Peyer's patch (tissue), 4 donors: Measurements from ENCODE around the gene NCK2. TPM values are rescaled to one million over a fixed set of nuclear protein-coding genes. Genes with fewer than 3 reads are reported as not detected.
A peak's percentile ranks its signal among the peaks of the same experiment; 100 is the strongest.

Source experiments
- DNase-seq, 3 donors: peaks; one replicate each; pipeline ENCODE4 v3.0.0-alpha.2; 2017 to 2019
- H3K27ac ChIP-seq, 4 donors: fragments of 200-600 bp; sonication (generic); one replicate each; pipeline ENCODE4 v1.5.1; 2016 to 2019
- H3K27me3 ChIP-seq, 2 donors: fragments of 200-600 bp; sonication (generic); one replicate each; pipeline ENCODE4 v1.5.1; 2019
- H3K36me3 ChIP-seq, 3 donors: fragments of 200-600 bp; sonication (generic); one replicate each; pipeline ENCODE4 v1.5.1; 2016 to 2019
- H3K4me1 ChIP-seq, 4 donors: fragments of 200-600 bp; sonication (generic); one replicate each; pipeline ENCODE4 v1.5.1; 2016 to 2019
- H3K4me3 ChIP-seq, 4 donors: fragments of 200-600 bp; sonication (generic); 1 replicate in 3 of 4; 2 replicates in 1 of 4; pipeline ENCODE4 v1.5.1; 2016 to 2019; ENCODE audit warnings: mild to moderate bottlenecking in 1 of 4
- H3K9me3 ChIP-seq, 4 donors: fragments of 200-600 bp; sonication (generic); one replicate each; pipeline ENCODE4 v1.5.1; 2016 to 2019; ENCODE audit warnings: mild to moderate bottlenecking in 1 of 4
- POLR2A ChIP-seq, 2 donors: fragments of 450-650 bp; IDR thresholded peaks; one replicate each; pipeline ENCODE4 v1.5.1; 2017; ENCODE audit warnings: antibody characterized with exemption in 2 of 2, mild to moderate bottlenecking in 2 of 2, moderate library complexity in 2 of 2
- total RNA-seq, 4 donors: library from RNA; depleted of rRNA; stranded (reverse); fragments of >200 nt; gene quantifications; one replicate each; pipeline ENCODE4 v1.1.0, GENCODE V29; 2016
- TF ChIP-seq, protein P1 (sequence below), 6 experiments: fragments of 450-650 bp in 4 of 6; fragments of 200-600 bp in 2 of 6; sonication (generic) in 1 of 6; IDR thresholded peaks; one replicate each; pipeline ENCODE4 v1.5.1; 2017 to 2019; ENCODE audit warnings: antibody characterized with exemption in 6 of 6, mild to moderate bottlenecking in 3 of 6, moderate library complexity in 1 of 6

Gene NCK2
- total RNA-seq, 4 donors from 2014 or later = 58.6 to 94.5 (median 85.8) TPM

DNA sequence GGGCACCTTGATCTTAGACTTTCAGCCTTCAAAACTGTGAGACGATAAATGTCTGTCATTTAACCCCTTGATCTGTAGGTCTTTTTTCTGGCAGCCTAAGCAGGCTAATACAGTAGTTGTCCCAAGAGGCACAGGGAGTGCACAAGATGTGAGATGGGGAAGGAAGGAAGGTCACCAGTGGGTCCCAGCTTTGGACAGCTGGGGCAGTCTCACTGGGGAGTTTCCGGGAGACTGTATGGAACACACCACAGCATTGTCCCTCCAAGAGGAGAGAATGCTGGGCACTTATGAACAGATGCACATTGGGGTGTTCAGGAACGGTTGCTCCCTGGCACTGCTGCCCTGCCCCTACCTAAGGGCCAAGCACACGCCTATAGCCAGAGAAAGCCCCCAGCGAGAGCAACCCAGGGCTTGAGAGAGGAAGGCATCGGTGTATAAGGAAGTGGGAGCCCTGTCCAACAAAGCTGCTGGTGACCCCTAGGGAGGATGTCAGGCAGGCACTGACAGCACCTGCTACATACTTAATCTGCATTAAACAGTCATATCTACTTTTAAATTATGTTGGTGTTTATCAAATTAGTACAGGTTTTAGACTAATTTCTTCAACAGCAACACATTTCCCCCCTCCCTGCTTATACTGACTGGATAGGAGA lies 11.6 kb upstream of the NCK2 start:
- Histone ChIP-seq H3K27ac (no peak overlapping the region), H3K36me3 (no peaks in the 10 kb centered on the region), H3K4me1 (no peaks in the 10 kb centered on the region), H3K4me3 (no peak overlapping the region), H3K9me3 (no peaks in the 10 kb centered on the region), H3K27me3 (no peaks in the 10 kb centered on the region)
- TF ChIP-seq, protein P1, sequence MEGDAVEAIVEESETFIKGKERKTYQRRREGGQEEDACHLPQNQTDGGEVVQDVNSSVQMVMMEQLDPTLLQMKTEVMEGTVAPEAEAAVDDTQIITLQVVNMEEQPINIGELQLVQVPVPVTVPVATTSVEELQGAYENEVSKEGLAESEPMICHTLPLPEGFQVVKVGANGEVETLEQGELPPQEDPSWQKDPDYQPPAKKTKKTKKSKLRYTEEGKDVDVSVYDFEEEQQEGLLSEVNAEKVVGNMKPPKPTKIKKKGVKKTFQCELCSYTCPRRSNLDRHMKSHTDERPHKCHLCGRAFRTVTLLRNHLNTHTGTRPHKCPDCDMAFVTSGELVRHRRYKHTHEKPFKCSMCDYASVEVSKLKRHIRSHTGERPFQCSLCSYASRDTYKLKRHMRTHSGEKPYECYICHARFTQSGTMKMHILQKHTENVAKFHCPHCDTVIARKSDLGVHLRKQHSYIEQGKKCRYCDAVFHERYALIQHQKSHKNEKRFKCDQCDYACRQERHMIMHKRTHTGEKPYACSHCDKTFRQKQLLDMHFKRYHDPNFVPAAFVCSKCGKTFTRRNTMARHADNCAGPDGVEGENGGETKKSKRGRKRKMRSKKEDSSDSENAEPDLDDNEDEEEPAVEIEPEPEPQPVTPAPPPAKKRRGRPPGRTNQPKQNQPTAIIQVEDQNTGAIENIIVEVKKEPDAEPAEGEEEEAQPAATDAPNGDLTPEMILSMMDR (IDR thresholded peaks at IDR 0.05) = no peak
- no peak for TF ChIP-seq POLR2A (IDR thresholded peaks at IDR 0.05)
- DNase-seq = peak in 1 of 3 donors; percentile 43

DNA sequence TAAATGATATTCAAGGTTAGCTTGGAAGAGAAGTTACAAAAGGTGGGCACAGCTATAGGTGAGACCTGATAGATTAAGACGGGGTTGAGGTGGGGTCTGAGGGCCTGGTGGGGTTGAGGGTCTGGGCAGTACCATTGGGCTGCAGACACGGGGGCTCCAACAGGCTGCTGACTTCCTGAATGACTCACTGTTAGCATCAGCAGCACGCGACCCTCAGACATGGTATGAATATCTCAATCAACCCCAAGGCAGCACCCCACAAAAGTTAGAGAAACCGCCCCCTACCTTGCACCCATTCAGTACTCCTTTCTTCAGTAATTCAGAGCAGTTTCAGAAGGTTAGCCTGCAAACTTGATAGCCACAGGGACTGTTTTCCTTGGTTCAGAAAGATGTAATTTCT lies 10.8 kb upstream of the NCK2 start:
- H3K4me3 ChIP-seq = no peak overlapping the region
- no peaks in the 10 kb centered on the region for H3K4me1 ChIP-seq
- no peaks in the 10 kb centered on the region for H3K27me3 ChIP-seq
- DNase-seq = peak in 1 of 3 donors; percentile 45
- TF ChIP-seq, protein P1 (IDR thresholded peaks at IDR 0.05) = no peak
- TF ChIP-seq POLR2A (IDR thresholded peaks at IDR 0.05) = no peak
- H3K27ac ChIP-seq = no peak overlapping the region
- H3K36me3 ChIP-seq = no peaks in the 10 kb centered on the region
- no peaks in the 10 kb centered on the region for H3K9me3 ChIP-seq

DNA sequence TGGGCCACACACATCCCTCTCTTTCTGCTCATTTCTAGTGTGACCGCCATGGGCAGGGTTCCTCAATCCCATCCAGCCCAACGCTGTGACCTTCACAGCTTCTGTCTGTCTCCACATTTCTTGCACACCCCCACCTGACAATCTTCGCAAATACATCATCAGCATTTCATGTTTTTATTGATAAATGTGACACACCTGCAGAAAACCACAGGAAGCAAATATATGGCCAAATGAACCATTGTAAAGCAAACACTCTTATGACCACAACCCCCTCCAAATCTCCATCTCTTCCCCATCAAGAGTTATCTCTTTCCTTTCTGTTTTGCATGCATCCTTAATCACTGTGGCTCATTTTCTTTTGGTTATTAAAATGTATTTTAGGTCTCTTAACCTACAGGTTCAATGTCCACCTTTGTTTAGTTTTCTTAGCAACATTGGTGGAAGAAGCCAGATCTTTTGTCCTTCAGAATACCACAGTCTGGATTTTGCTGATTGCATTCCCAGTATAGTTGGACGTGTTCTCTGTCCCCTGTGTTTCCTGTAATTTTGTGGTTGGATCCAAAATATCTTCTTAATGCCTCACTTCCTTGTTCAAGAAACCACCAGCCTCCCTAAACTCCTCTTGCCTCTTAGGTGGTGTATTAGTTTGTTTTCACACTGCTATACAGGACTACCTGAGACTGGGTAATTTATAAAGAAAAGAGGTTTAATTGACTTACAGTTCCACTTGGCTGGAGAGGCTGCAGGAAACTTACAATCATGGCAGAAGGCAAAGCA lies 9.8 kb upstream of the NCK2 start:
- no peak for DNase-seq
- no peaks in the 10 kb centered on the region for H3K9me3 ChIP-seq
- TF ChIP-seq, protein P1 (IDR thresholded peaks at IDR 0.05) = no peak
- TF ChIP-seq POLR2A (IDR thresholded peaks at IDR 0.05) = no peak
- H3K27me3 ChIP-seq = no peaks in the 10 kb centered on the region
- no peak overlapping the region for H3K4me3 ChIP-seq
- no peak overlapping the region for H3K27ac ChIP-seq
- no peaks in the 10 kb centered on the region for H3K36me3 ChIP-seq
- H3K4me1 ChIP-seq = no peaks in the 10 kb centered on the region

DNA sequence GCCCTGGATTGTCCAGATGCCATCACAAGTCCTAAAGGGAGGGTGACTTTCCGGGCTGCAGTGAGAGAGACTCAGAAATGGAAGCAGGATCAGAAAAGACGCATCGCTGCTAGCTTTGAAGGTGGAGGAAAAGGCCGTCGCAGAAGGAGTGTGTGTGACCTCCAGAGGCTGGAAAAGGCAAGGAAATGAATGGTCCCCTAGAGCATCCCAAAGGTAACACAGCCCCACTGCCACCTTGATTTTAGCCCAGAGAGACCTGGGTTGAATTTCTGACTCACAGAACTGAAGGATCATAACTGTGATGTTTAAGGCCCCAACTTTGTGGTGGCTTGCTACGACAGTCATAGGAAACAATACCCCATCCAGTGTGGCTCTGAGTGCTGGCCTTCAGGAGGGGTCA lies 8.6 kb upstream of the NCK2 start:
- H3K36me3 ChIP-seq = no peaks in the 10 kb centered on the region
- no peaks in the 10 kb centered on the region for H3K4me1 ChIP-seq
- no peak overlapping the region for H3K27ac ChIP-seq
- no peak for DNase-seq
- no peaks in the 10 kb centered on the region for H3K9me3 ChIP-seq
- no peaks in the 10 kb centered on the region for H3K27me3 ChIP-seq
- no peak for TF ChIP-seq POLR2A (IDR thresholded peaks at IDR 0.05)
- TF ChIP-seq, protein P1 (IDR thresholded peaks at IDR 0.05) = no peak
- H3K4me3 ChIP-seq = no peak overlapping the region

- H3K27ac ChIP-seq = peak overlapping the region in 3 of 4 donors; percentile 18 to 51 (median 33)
- no peaks in the 10 kb centered on the region for H3K4me1 ChIP-seq
- H3K9me3 ChIP-seq = no peaks in the 10 kb centered on the region
- DNase-seq = peak in 1 of 3 donors; percentile 38
- TF ChIP-seq POLR2A (IDR thresholded peaks at IDR 0.05) = no peak
- TF ChIP-seq, protein P1 (IDR thresholded peaks at IDR 0.05) = no peak
- no peaks in the 10 kb centered on the region for H3K27me3 ChIP-seq
- H3K36me3 ChIP-seq = no peaks in the 10 kb centered on the region
- no peak overlapping the region for H3K4me3 ChIP-seq
Measured at GRCh38 chr2:105737980-105738657, 6.6 kb upstream of the NCK2 start.
